GM18870 (cell line): ENCODE results near the gene OPN5.

Source experiments
- ATAC-seq: cut with Tn5 transposase; IDR thresholded peaks from one replicate; pipeline ENCODE4 v1.9.1; 2021; ENCODE audit warnings: moderate library complexity; ENCODE audit not compliant: unreplicated experiment

Gene OPN5

GRCh38 chr6:47852727-47853126, 70.9 kb downstream of the OPN5 start:
- ATAC-seq = no peak

GRCh38 chr6:47853766-47854165, 71.9 kb downstream of the OPN5 start:
- no peak for ATAC-seq

- no peak for ATAC-seq
Observed at GRCh38 chr6:47854971-47855370, 73.1 kb downstream of the OPN5 start.

GRCh38 chr6:47859175-47859574, 77.3 kb downstream of the OPN5 start:
- no peak for ATAC-seq

- no peak for ATAC-seq
Observed at GRCh38 chr6:47862731-47863130, 80.9 kb downstream of the OPN5 start.

- no peak for ATAC-seq
Observed at GRCh38 chr6:47865206-47865605, 83.4 kb downstream of the OPN5 start.

GRCh38 chr6:47875593-47875992, 93.8 kb downstream of the OPN5 start:
- ATAC-seq = no peak
